GM13976 (cell line): ENCODE data around the gene ADI1.

Experiments used
- DNase-seq: peaks from one replicate; pipeline ENCODE4 v3.0.0; 2012; ENCODE audit warnings: low spot score
- CTCF ChIP-seq: IDR thresholded peaks from 2 replicates; pipeline ENCODE4 v1.5.1; 2012; ENCODE audit warnings: borderline replicate concordance, mild to moderate bottlenecking; ENCODE audit not compliant: insufficient read depth; ENCODE audit errors: extremely low read depth, missing control alignments, control extremely low read depth
- in situ Hi-C: fragments of 300-500 bp; cut with MboI; formaldehyde crosslinking; loops from one replicate; pipeline ENCODE4 v1.12.0; 2022; ENCODE audit warnings: low sequenced_read_pairs, mixed read lengths, inconsistent platforms; ENCODE audit not compliant: unreplicated experiment

Gene ADI1

DNA sequence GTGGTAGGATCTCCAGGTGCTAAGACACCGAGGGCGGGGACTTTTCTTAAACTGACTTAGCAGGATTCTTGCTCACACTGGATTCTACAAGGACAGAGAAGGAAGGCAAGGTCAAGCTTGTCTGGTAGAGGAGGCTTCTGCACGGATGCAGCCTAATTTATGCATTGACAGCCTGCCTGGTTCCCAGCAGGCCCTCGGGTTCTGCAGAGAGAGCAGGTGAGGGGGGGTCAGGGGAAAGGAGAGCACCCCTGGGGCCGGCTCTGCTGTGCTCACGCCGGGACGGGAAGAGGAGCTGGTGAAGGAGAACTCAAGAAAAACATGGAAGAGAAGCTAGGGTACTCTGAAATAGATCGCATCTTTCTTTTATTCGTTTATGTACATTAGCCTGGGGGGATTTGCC is 46.4 kb downstream of the ADI1 start:
- DNase-seq: no peak
- no peak for TF ChIP-seq CTCF
- in situ Hi-C loops: no loop called here

GRCh38 chr2:3472296-3472695 is 47.0 kb downstream of the ADI1 start:
- in situ Hi-C loops: no loop called here
- TF ChIP-seq CTCF: no peak

GRCh38 chr2:3470856-3471737 is 48.2 kb downstream of the ADI1 start:
- in situ Hi-C loops: no loop called here
- no peak for DNase-seq
- TF ChIP-seq CTCF: no peak

More at GRCh38 chr2:3472296-3472695, 47.0 kb downstream of the ADI1 start:
- DNase-seq: no peak

- no peak for TF ChIP-seq CTCF
- in situ Hi-C loops: no loop called here
- no peak for DNase-seq
These were observed 49.1 kb downstream of the ADI1 start for GRCh38 chr2:3470166-3470651.

DNA sequence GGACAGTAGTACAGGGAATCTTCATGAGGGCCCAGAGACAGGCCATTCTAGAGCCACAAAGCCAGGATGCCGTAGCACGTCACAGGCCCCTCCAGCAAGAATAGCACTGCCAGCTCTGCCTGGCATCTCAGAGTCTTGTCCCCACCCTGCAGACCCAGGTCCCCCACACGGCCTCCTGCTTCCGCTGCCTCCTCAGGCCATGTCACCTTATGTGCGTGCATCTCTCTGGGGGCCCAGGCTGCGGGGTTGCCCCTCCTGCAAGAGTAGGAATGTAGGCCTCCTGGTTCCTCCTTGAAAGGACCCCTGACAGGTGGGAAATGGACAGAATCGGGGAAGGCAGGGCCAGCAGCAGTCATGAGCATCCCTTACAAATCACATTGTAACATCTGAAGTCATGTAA is 49.8 kb downstream of the ADI1 start:
- TF ChIP-seq CTCF: no peak
- DNase-seq: no peak
- in situ Hi-C loops: no loop called here

- in situ Hi-C loops: no loop called here
- no peak for DNase-seq
- TF ChIP-seq CTCF: no peak
These were observed 50.9 kb downstream of the ADI1 start for GRCh38 chr2:3468296-3468988.
